ENCODE data around the gene MAST4. TPM values are rescaled to one million over a fixed set of nuclear protein-coding genes. Genes with fewer than 3 reads are reported as not detected.
"Not testable (repeated sequence)": the region's sequence is repeated elsewhere in the genome, so short reads cannot be mapped to it uniquely, and the experiment has no call there.

Gene MAST4
- total and polyA plus RNA-seq, 2 of the 4 experiments (the other 2 are of a cell fraction): 4.8 to 6.8 TPM

DNA sequence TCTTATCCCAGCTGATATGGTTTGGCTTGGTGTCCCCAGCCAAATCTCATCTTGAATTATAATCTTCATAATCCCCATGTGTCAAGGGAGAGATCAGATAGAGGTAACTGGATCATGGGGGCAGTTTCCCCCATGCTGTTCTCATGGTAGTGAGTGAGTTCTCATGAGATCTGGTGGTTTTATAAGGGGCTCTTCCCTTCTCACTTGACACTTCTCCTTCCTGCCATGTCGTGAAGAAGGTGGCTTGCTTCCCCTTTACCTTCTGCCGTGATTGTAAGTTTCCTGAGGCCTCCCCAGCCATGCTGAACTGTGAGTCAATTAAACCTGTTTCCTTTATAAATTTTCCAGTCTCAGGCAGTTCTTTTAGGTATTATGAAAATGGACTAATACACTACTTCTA lies 226.7 kb downstream of the MAST4 start:
- CTCF ChIA-PET; H4K91ac ChIP-seq (ENCODE audit: insufficient read depth, low read depth, low read length); DNase-seq; H3K79me1 ChIP-seq (ENCODE audit: low read depth in 1 of 2, low read length in 2 of 2); H3K4ac ChIP-seq (ENCODE audit: low read depth, low read length); H4K20me1 ChIP-seq (ENCODE audit: insufficient read depth, low read length); H3K56ac ChIP-seq (ENCODE audit: extremely low read depth, insufficient read depth, low read length); H2AK9ac ChIP-seq (replicated peaks; ENCODE audit: low read depth, low read length, poor library complexity); H2BK5ac ChIP-seq (ENCODE audit: low read depth, low read length, poor library complexity, severe bottlenecking); H2BK120ac ChIP-seq (ENCODE audit: low read depth, low read length); H3K27ac ChIP-seq (ENCODE audit: insufficient read depth, low read length); H3K9me3 ChIP-seq (ENCODE audit: control insufficient read depth, insufficient read depth, low read length); H2AK5ac ChIP-seq (ENCODE audit: low read depth, low read length); H2BK15ac ChIP-seq (ENCODE audit: low read depth, low read length); H3K4me3 ChIP-seq (ENCODE audit: insufficient read depth, low read depth, low read length); H2BK20ac ChIP-seq (ENCODE audit: low read depth, low read length); H3K36me3 ChIP-seq (ENCODE audit: control insufficient read depth, insufficient read depth, low read length); H3K18ac ChIP-seq (ENCODE audit: low read depth, low read length); H2AFZ ChIP-seq (replicated peaks; ENCODE audit: low read length, poor library complexity); dilution Hi-C loops (cut with HindIII; ENCODE audit: low sequenced_read_pairs, unreplicated experiment); ATAC-seq (ENCODE audit: low read depth); H3K9me1 ChIP-seq (ENCODE audit: insufficient read depth, low read length); BruUV-seq (replicated peaks); POLR2A ChIA-PET (ENCODE audit: unreplicated experiment); H4K8ac ChIP-seq (ENCODE audit: low read depth in 2 of 2, low read length in 2 of 2); H3K4me2 ChIP-seq (ENCODE audit: low read depth, low read length); H3K14ac ChIP-seq (replicated peaks; ENCODE audit: low read depth, low read length); H3K9ac ChIP-seq (ENCODE audit: low read depth, low read length); H4K5ac ChIP-seq (ENCODE audit: low read depth, low read length); H3K4me1 ChIP-seq (ENCODE audit: control insufficient read depth, insufficient read depth, low read length); H3K23ac ChIP-seq (ENCODE audit: low read depth, low read length): not testable (repeated sequence)
- no CpG with 5 or more reads among the region's 2 CpGs for WGBS, 2 experiments (ENCODE audit: extremely low coverage in 2 of 2, insufficient read length in 1 of 2)
- in situ Hi-C loops (cut with MboI; ENCODE audit: low sequenced_read_pairs): loop anchor here (25.0 kb wide), 1 partner anchor 1439 kb away; no protein-coding TSS in a partner anchor
- intact Hi-C loops (cut with micrococcal nuclease): loop anchor here (10.0 kb wide), 1 partner anchor 142 kb away; no protein-coding TSS in a partner anchor
- H3K27me3 ChIP-seq (ENCODE audit: control insufficient read depth, insufficient read depth, low read length): peaks cover 18% of the 10 kb centered on the region

All from IMR-90 (cell line).